HepG2 (cell line): ENCODE results near the gene ME3. TPM values are rescaled to one million over a fixed set of nuclear protein-coding genes. Genes with fewer than 3 reads are reported as not detected.

ENCODE experiments used
- ATAC-seq: fragments of 200-7000 bp; cut with Tn5 transposase; 3 replicates; pipeline ENCODE4 v1.9.1; 2020; ENCODE audit warnings: mild to moderate bottlenecking, moderate library complexity
- BruUV-seq: library from RNA; stranded (reverse); fragments of 400-500 nt; replicated peaks from 2 replicates; lab custom pipeline; 2021; lab: Mats Ljungman, UMichigan
- CTCF ChIA-PET: fragments of 300-600 bp; formaldehyde crosslinking; extraction: SDS; loops from one replicate; lab custom pipeline; 2021; ENCODE audit warnings: low total read pairs, inconsistent platforms, low intra/inter-chr PET ratio; lab: Yijun Ruan, JAX
- POLR2A ChIA-PET: fragments of 350-600 bp; sonication (Branson Sonifier 250); formaldehyde crosslinking; loops from one replicate; lab custom pipeline; 2020; ENCODE audit warnings: antibody characterized with exemption, inconsistent platforms; lab: Yijun Ruan, JAX
- DNase-seq: peaks from one replicate; pipeline ENCODE4 v3.0.0-alpha.2; 2015; ENCODE audit warnings: low spot score
- FAIRE-seq: peaks from 3 replicates; lab custom pipeline; 2011; peaks lifted over from hg19 to GRCh38; lab: Jason Lieb, UNC
- H2AFZ ChIP-seq: one replicate; pipeline ENCODE4 v1.6.1; 2011; ENCODE audit warnings: low read length, inconsistent platforms
- H3K27ac ChIP-seq: fragments of 300-600 bp; 3 replicates; pipeline ENCODE4 v1.8.0; 2011; ENCODE audit warnings: mixed run types, mild to moderate bottlenecking, mixed read lengths, low read length, inconsistent platforms; ENCODE audit not compliant: insufficient read depth; ENCODE audit errors: extremely low read length
- H3K27me3 ChIP-seq, 2 experiments: fragments of 200-600 bp in 1 of 2; 2 replicates in 1 of 2; 3 replicates in 1 of 2; pipeline versions ENCODE4 v1.6.0 to v1.8.0; 2011; ENCODE audit warnings: low read length in 2 of 2, mild to moderate bottlenecking in 2 of 2, moderate library complexity in 2 of 2, inconsistent platforms in 1 of 2; ENCODE audit not compliant: insufficient read depth in 2 of 2, control insufficient read depth in 1 of 2
- H3K36me3 ChIP-seq, 2 experiments: fragments of 200-600 bp in 1 of 2; replicated peaks in 1 of 2; 2 replicates in 1 of 2; 3 replicates in 1 of 2; pipeline versions ENCODE4 v1.5.1 to v1.8.0; 2011; ENCODE audit warnings: low read length in 2 of 2, inconsistent platforms in 1 of 2; ENCODE audit not compliant: insufficient read depth in 2 of 2, control insufficient read depth in 1 of 2
- H3K4me1 ChIP-seq: 2 replicates; pipeline ENCODE4 v1.5.1; 2012; ENCODE audit warnings: low read length, inconsistent platforms; ENCODE audit not compliant: insufficient read depth
- H3K4me2 ChIP-seq: 2 replicates; pipeline ENCODE4 v1.6.0; 2011; ENCODE audit warnings: low read depth, low read length, inconsistent platforms
- H3K4me3 ChIP-seq, 3 experiments: fragments of 200-600 bp in 1 of 3; sonication (generic), shearing (Covaris generic) in 1 of 3; replicated peaks in 1 of 3; 2 replicates each; pipeline ENCODE4 v1.5.1; 2011 to 2016; ENCODE audit warnings: low read length in 3 of 3, inconsistent platforms in 2 of 3, low read depth in 2 of 3, mild to moderate bottlenecking in 2 of 3, control low read depth in 1 of 3, mixed read lengths in 1 of 3; ENCODE audit not compliant: insufficient read depth in 1 of 3
- H3K79me2 ChIP-seq: one replicate; pipeline ENCODE4 v1.6.1; 2011; ENCODE audit warnings: low read length, inconsistent platforms; ENCODE audit not compliant: insufficient read depth
- H3K9ac ChIP-seq: 2 replicates; pipeline ENCODE4 v1.6.0; 2011; ENCODE audit warnings: mild to moderate bottlenecking, low read depth, low read length, inconsistent platforms; ENCODE audit not compliant: insufficient read depth
- H3K9me3 ChIP-seq: 2 replicates; pipeline ENCODE4 v1.5.1; 2012; ENCODE audit warnings: mild to moderate bottlenecking, low read length
- H4K20me1 ChIP-seq: 2 replicates; pipeline ENCODE4 v1.6.0; 2011; ENCODE audit warnings: inconsistent platforms, mild to moderate bottlenecking, low read length, moderate library complexity; ENCODE audit not compliant: insufficient read depth
- ADNP ChIP-seq: sonication (generic); formaldehyde crosslinking; IDR thresholded peaks from 2 replicates; pipeline ENCODE4 v1.4.0; 2020; ENCODE audit warnings: missing genetic modification reagents
- GFI1 ChIP-seq: sonication (generic); formaldehyde crosslinking; IDR thresholded peaks from 2 replicates; pipeline ENCODE4 v1.5.0; 2020; ENCODE audit warnings: missing genetic modification reagents, mild to moderate bottlenecking, borderline replicate concordance
- JUNB ChIP-seq: sonication (generic); formaldehyde crosslinking; IDR thresholded peaks from 2 replicates; pipeline ENCODE4 v1.8.0; 2022; ENCODE audit warnings: missing genetic modification reagents, mild to moderate bottlenecking, borderline replicate concordance
- TARDBP ChIP-seq: sonication (generic); formaldehyde crosslinking; IDR thresholded peaks from 2 replicates; pipeline ENCODE4 v1.8.0; 2022; ENCODE audit warnings: mild to moderate bottlenecking, missing genetic modification reagents
- ZMYM3 ChIP-seq: sonication (generic); formaldehyde crosslinking; IDR thresholded peaks from 2 replicates; pipeline ENCODE4 v1.5.1; 2020; ENCODE audit warnings: mild to moderate bottlenecking, missing genetic modification reagents
- ZNF10 ChIP-seq: sonication (generic); formaldehyde crosslinking; IDR thresholded peaks from 2 replicates; pipeline ENCODE4 v1.4.0; 2020; ENCODE audit warnings: mild to moderate bottlenecking, low read depth, missing genetic modification reagents, borderline replicate concordance
- ZNF17 ChIP-seq: sonication (generic); formaldehyde crosslinking; IDR thresholded peaks from 2 replicates; pipeline ENCODE4 v1.5.0; 2020; ENCODE audit warnings: mild to moderate bottlenecking, missing genetic modification reagents
- ZNF20 ChIP-seq: sonication (generic); formaldehyde crosslinking; IDR thresholded peaks from 2 replicates; pipeline ENCODE4 v1.4.0; 2020; ENCODE audit warnings: mild to moderate bottlenecking, moderate library complexity, missing genetic modification reagents
- ZNF350 ChIP-seq: sonication (generic); formaldehyde crosslinking; IDR thresholded peaks from 2 replicates; pipeline ENCODE4 v1.4.0; 2020; ENCODE audit warnings: mild to moderate bottlenecking, low read depth, missing genetic modification reagents, borderline replicate concordance
- ZNF619 ChIP-seq: sonication (generic); formaldehyde crosslinking; IDR thresholded peaks from 2 replicates; pipeline ENCODE4 v1.4.0; 2020; ENCODE audit warnings: mild to moderate bottlenecking, missing genetic modification reagents
- ZNF790 ChIP-seq: sonication (generic); formaldehyde crosslinking; IDR thresholded peaks from 2 replicates; pipeline ENCODE4 v1.8.0; 2022; ENCODE audit warnings: missing genetic modification reagents, mild to moderate bottlenecking, borderline replicate concordance
- WGBS: methylation state at CpG from one replicate; pipeline ENCODE4 v1.1.6; 2017; ENCODE audit warnings: low lambda C conversion rate; 5-methylcytosine and 5-hydroxymethylcytosine counted together
- in situ Hi-C: cut with HindIII; loops from 2 replicates; pipeline ENCODE4 v1.10.0; 2017; ENCODE audit warnings: low pct_unique_long_range_greater_than_20kb; ENCODE audit not compliant: extremely low pct_ligation_motif_present
- intact Hi-C: fragments of 100-400 bp; cut with micrococcal nuclease; formaldehyde crosslinking; loops from one replicate; pipeline ENCODE4 v1.10.0; 2022; ENCODE audit not compliant: unreplicated experiment
- polyA plus RNA-seq, 8 experiments: library from polyadenylated mRNA; depleted of rRNA in 3 of 8; stranded (reverse) in 7 of 8; unstranded in 1 of 8; fragments of >200 nt; fragmentation: Illumina TruSeq in 4 of 8; extraction: Trizol in 4 of 8; gene quantifications; 2 replicates each; pipeline versions ENCODE4 v1.2.1 to v1.2.3, GENCODE V29; 2011 to 2016; ENCODE audit warnings: low read depth in 4 of 8, missing spikeins in 1 of 8, mixed read lengths in 1 of 8; ENCODE audit not compliant: insufficient read depth in 1 of 8
- total RNA-seq, 5 experiments: library from RNA; depleted of rRNA; stranded (reverse); fragments of >200 nt; fragmentation: Illumina TruSeq; extraction: Trizol; gene quantifications; 2 replicates each; pipeline ENCODE4 v1.2.3, GENCODE V29; 2016; ENCODE audit warnings: low read depth in 1 of 5
- TF ChIP-seq, protein P1 (sequence below): sonication (generic); formaldehyde crosslinking; IDR thresholded peaks from 2 replicates; pipeline ENCODE4 v1.5.1; 2020; ENCODE audit warnings: missing genetic modification reagents, mild to moderate bottlenecking, borderline replicate concordance
- TF ChIP-seq, protein P2 (sequence below): sonication (generic); formaldehyde crosslinking; IDR thresholded peaks from 2 replicates; pipeline ENCODE4 v1.8.0; 2022; ENCODE audit warnings: mild to moderate bottlenecking, missing genetic modification reagents
- TF ChIP-seq, protein P3 (sequence below): IDR thresholded peaks from 2 replicates; pipeline ENCODE4 v1.6.1; 2016; ENCODE audit warnings: low read depth, borderline replicate concordance
- TF ChIP-seq, protein P4 (sequence below): sonication (generic); formaldehyde crosslinking; IDR thresholded peaks from 2 replicates; pipeline ENCODE4 v1.4.0; 2020; ENCODE audit warnings: missing genetic modification reagents, borderline replicate concordance

Gene ME3
- total and polyA plus RNA-seq, 2 of the 13 experiments (the other 11 are each of a cell fraction or from before 2014, with no cell fraction given), result not detected

DNA sequence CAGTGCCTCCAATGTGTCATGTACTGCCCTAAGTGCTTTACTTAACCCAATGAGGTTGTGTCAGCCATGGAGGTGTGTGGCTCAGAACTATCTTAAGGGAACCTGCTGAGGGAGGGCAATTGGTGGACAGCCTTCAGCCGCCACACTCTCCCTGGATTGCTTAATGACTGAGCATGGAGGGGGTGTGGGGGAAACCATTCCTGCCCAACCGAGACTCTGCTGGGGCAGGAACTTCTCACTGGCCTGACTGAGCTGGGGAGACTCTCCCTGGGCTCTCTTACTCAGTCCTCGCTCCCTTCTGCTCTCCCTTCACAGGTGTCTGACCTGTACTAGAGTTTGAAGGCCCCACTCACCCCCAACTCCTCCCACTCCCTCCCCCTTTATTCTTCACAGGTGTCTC, 183.0 kb downstream of the ME3 start:
- TF ChIP-seq ZNF619 (no peak), GFI1 (CRISPR knock-in tag) (no peak), ZNF10 (CRISPR knock-in tag) (no peak)
- TF ChIP-seq, protein P1, sequence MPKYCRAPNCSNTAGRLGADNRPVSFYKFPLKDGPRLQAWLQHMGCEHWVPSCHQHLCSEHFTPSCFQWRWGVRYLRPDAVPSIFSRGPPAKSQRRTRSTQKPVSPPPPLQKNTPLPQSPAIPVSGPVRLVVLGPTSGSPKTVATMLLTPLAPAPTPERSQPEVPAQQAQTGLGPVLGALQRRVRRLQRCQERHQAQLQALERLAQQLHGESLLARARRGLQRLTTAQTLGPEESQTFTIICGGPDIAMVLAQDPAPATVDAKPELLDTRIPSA (CRISPR knock-in tag), result no peak
- H3K4me2 ChIP-seq, result no peak overlapping the region
- peaks cover 39% of the 10 kb centered on the region for H3K4me1 ChIP-seq
- ChIA-PET POLR2A (no interaction called here), CTCF (no interaction called here)
- H3K4me3 ChIP-seq, result no peak overlapping the region
- H3K27ac ChIP-seq, result no peak overlapping the region
- DNase-seq (no peak), FAIRE-seq (no peak), ATAC-seq (no peak; the same call in 2 of the 3 replicates)
- H3K27me3 ChIP-seq, result no peaks in the 10 kb centered on the region
- WGBS, result 61% methylated on average over 2 of the region's 3 CpGs
- no peaks in the 10 kb centered on the region for H3K79me2 ChIP-seq
- in situ Hi-C loops (loop anchor here (10.0 kb wide), 1 partner anchor 105 kb away; no protein-coding TSS in a partner anchor), intact Hi-C loops (no loop called here)
- H2AFZ ChIP-seq, result no peak overlapping the region
- no TSS peak for BruUV-seq
- H3K36me3 ChIP-seq, result no peaks in the 10 kb centered on the region
- no peaks in the 10 kb centered on the region for H4K20me1 ChIP-seq
- H3K9ac ChIP-seq, result no peak overlapping the region
- no peaks in the 10 kb centered on the region for H3K9me3 ChIP-seq

DNA sequence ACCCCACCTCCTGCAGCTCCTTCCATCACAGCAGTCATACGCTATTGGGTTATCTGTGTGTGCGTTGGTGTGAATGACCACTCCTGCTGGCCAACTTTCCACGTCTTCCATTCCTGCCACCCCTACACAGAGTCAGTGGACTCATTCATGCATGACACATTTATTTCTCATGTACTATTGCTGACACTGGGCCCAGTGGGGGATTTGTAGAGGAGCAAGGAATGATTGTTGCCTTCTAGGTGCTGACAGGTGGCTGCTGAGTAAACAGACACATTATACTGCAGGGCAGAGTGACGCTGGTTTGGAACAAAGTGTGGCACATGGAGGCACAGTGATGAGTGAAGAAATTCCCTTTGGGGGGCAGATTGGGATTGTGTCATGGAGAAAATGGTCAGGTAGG, 183.9 kb downstream of the ME3 start:
- ATAC-seq, result no peak
- Histone ChIP-seq H3K9ac (no peak overlapping the region), H2AFZ (no peak overlapping the region), H3K27me3 (no peaks in the 10 kb centered on the region), H3K36me3 (no peaks in the 10 kb centered on the region), H3K4me2 (no peak overlapping the region), H3K79me2 (no peaks in the 10 kb centered on the region), H3K9me3 (no peaks in the 10 kb centered on the region), H3K4me1 (peaks cover 48% of the 10 kb centered on the region), H3K4me3 (no peak overlapping the region), H4K20me1 (no peaks in the 10 kb centered on the region), H3K27ac (no peak overlapping the region)
- in situ Hi-C loops (loop anchor here (10.0 kb wide), 1 partner anchor 106 kb away; no protein-coding TSS in a partner anchor), intact Hi-C loops (no loop called here)
- CTCF ChIA-PET, result no interaction called here
- POLR2A ChIA-PET, result no interaction called here
- no TSS peak for BruUV-seq
- WGBS, result 63% methylated on average over 4 of the region's 4 CpGs
- TF ChIP-seq ZNF350 (CRISPR knock-in tag) (no peak), JUNB (CRISPR knock-in tag) (no peak), ZNF20 (no peak), ZNF790 (CRISPR knock-in tag) (no peak), ADNP (CRISPR knock-in tag) (no peak), ZNF17 (no peak), ZMYM3 (CRISPR knock-in tag) (no peak), TARDBP (no peak)
- TF ChIP-seq, protein P2, sequence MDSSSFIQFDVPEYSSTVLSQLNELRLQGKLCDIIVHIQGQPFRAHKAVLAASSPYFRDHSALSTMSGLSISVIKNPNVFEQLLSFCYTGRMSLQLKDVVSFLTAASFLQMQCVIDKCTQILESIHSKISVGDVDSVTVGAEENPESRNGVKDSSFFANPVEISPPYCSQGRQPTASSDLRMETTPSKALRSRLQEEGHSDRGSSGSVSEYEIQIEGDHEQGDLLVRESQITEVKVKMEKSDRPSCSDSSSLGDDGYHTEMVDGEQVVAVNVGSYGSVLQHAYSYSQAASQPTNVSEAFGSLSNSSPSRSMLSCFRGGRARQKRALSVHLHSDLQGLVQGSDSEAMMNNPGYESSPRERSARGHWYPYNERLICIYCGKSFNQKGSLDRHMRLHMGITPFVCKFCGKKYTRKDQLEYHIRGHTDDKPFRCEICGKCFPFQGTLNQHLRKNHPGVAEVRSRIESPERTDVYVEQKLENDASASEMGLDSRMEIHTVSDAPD (CRISPR knock-in tag), result no peak
- TF ChIP-seq, protein P3, sequence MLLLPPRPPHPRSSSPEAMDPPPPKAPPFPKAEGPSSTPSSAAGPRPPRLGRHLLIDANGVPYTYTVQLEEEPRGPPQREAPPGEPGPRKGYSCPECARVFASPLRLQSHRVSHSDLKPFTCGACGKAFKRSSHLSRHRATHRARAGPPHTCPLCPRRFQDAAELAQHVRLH (CRISPR knock-in tag), result no peak
- TF ChIP-seq, protein P4, sequence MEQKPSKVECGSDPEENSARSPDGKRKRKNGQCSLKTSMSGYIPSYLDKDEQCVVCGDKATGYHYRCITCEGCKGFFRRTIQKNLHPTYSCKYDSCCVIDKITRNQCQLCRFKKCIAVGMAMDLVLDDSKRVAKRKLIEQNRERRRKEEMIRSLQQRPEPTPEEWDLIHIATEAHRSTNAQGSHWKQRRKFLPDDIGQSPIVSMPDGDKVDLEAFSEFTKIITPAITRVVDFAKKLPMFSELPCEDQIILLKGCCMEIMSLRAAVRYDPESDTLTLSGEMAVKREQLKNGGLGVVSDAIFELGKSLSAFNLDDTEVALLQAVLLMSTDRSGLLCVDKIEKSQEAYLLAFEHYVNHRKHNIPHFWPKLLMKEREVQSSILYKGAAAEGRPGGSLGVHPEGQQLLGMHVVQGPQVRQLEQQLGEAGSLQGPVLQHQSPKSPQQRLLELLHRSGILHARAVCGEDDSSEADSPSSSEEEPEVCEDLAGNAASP (CRISPR knock-in tag), result no peak
- no peak for DNase-seq
- no peak for FAIRE-seq
